Mesendoderm (in vitro differentiated cells): ENCODE data around the gene RBM24.

ENCODE experiments used
- DNase-seq: peaks from one replicate; pipeline ENCODE4 v3.0.0; 2013
- H2AK5ac ChIP-seq: 2 replicates; pipeline ENCODE4 v1.6.1; 2013; ENCODE audit warnings: low read length, inconsistent platforms
- H2BK120ac ChIP-seq: 2 replicates; pipeline ENCODE4 v1.6.1; 2013; ENCODE audit warnings: low read depth, mild to moderate bottlenecking, low read length, moderate library complexity, mixed read lengths
- H2BK15ac ChIP-seq: replicated peaks from 2 replicates; pipeline ENCODE4 v1.6.1; 2013; ENCODE audit warnings: low read depth, mild to moderate bottlenecking, moderate library complexity
- H2BK5ac ChIP-seq: 2 replicates; pipeline ENCODE4 v1.6.1; 2013; ENCODE audit warnings: low read length, inconsistent platforms
- H3K18ac ChIP-seq: 2 replicates; pipeline ENCODE4 v1.6.1; 2013; ENCODE audit warnings: mild to moderate bottlenecking, low read length, mixed read lengths
- H3K23ac ChIP-seq: one replicate; pipeline ENCODE4 v1.6.1; 2013; ENCODE audit warnings: low read length
- H3K27ac ChIP-seq: 2 replicates; pipeline ENCODE4 v1.5.1; 2013; ENCODE audit warnings: low read depth, mild to moderate bottlenecking, inconsistent platforms, low read length, moderate library complexity
- H3K27me3 ChIP-seq: 2 replicates; pipeline ENCODE4 v1.6.1; 2013; ENCODE audit warnings: low read length, control low read depth, mild to moderate bottlenecking, inconsistent platforms; ENCODE audit not compliant: insufficient read depth, poor library complexity
- H3K36me3 ChIP-seq: 2 replicates; pipeline ENCODE4 v1.6.1; 2013; ENCODE audit warnings: low read length, inconsistent platforms; ENCODE audit not compliant: control insufficient read depth, insufficient read depth
- H3K4ac ChIP-seq: one replicate; pipeline ENCODE4 v1.6.1; 2013; ENCODE audit warnings: low read depth, mild to moderate bottlenecking, low read length, moderate library complexity
- H3K4me1 ChIP-seq: 2 replicates; pipeline ENCODE4 v1.6.1; 2013; ENCODE audit warnings: low read depth, low read length, inconsistent platforms; ENCODE audit not compliant: control insufficient read depth
- H3K4me2 ChIP-seq: 2 replicates; pipeline ENCODE4 v1.6.1; 2013; ENCODE audit warnings: low read length
- H3K4me3 ChIP-seq: 2 replicates; pipeline ENCODE4 v1.5.1; 2013; ENCODE audit warnings: mild to moderate bottlenecking, low read length
- H3K56ac ChIP-seq: one replicate; pipeline ENCODE4 v1.6.1; 2013; ENCODE audit warnings: low read length
- H3K79me1 ChIP-seq: 2 replicates; pipeline ENCODE4 v1.6.1; 2013; ENCODE audit warnings: low read length, inconsistent platforms
- H3K79me2 ChIP-seq: 2 replicates; pipeline ENCODE4 v1.6.1; 2013; ENCODE audit warnings: mild to moderate bottlenecking, low read length; ENCODE audit not compliant: control insufficient read depth, insufficient read depth
- H3K9ac ChIP-seq: 2 replicates; pipeline ENCODE4 v1.6.1; 2013; ENCODE audit warnings: low read length, inconsistent platforms
- H4K5ac ChIP-seq: one replicate; pipeline ENCODE4 v1.6.1; 2013; ENCODE audit warnings: low read length
- H4K8ac ChIP-seq: one replicate; pipeline ENCODE4 v1.6.1; 2013; ENCODE audit warnings: low read depth, mild to moderate bottlenecking, control low read depth, low read length, moderate library complexity
- WGBS: extraction: QIAGEN DNeasy Blood & Tissue Kit; methylation state at CpG from one replicate; pipeline ENCODE4 v1.1.7; 2013; ENCODE audit warnings: low lambda C conversion rate, missing lambda C conversion rate; ENCODE audit not compliant: insufficient coverage; ENCODE audit errors: extremely low coverage; 5-methylcytosine and 5-hydroxymethylcytosine counted together

The RBM24 gene

DNA sequence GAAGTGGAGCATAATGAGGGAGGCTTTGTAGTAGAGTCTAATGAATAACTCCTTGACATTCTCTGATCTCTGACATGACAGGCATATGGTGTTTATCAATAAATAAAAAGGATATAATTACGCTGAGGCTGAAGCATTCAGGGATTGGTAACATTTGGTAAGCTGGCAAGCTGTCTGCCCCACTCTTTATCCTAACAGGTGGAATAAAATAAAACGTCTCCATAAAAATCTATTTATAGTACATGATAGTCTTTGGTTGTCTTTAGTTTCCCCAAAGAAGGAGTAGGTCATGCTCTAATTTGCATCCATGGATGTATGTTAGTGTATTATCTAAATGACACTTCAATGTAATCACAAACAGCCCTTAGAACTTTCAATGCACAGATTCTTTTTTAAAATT is 30.9 kb upstream of the RBM24 start:
- no peaks in the 10 kb centered on the region for H3K79me2 ChIP-seq
- H2BK120ac ChIP-seq: no peak overlapping the region
- no peak overlapping the region for H4K5ac ChIP-seq
- no peak overlapping the region for H3K4me3 ChIP-seq
- H3K56ac ChIP-seq: no peak overlapping the region
- no peak overlapping the region for H3K4ac ChIP-seq
- no peak overlapping the region for H2BK5ac ChIP-seq
- H2BK15ac ChIP-seq: no peak overlapping the region
- H3K79me1 ChIP-seq: no peaks in the 10 kb centered on the region
- H3K36me3 ChIP-seq: no peaks in the 10 kb centered on the region
- H3K23ac ChIP-seq: no peak overlapping the region
- H3K4me1 ChIP-seq: no peaks in the 10 kb centered on the region
- no peak overlapping the region for H2AK5ac ChIP-seq
- no CpG with 5 or more reads among the region's 2 CpGs for WGBS
- no peak overlapping the region for H3K9ac ChIP-seq
- no peak for DNase-seq
- no peaks in the 10 kb centered on the region for H3K27me3 ChIP-seq
- H3K18ac ChIP-seq: no peak overlapping the region
- no peak overlapping the region for H4K8ac ChIP-seq
- no peak overlapping the region for H3K4me2 ChIP-seq
- no peak overlapping the region for H3K27ac ChIP-seq

DNA sequence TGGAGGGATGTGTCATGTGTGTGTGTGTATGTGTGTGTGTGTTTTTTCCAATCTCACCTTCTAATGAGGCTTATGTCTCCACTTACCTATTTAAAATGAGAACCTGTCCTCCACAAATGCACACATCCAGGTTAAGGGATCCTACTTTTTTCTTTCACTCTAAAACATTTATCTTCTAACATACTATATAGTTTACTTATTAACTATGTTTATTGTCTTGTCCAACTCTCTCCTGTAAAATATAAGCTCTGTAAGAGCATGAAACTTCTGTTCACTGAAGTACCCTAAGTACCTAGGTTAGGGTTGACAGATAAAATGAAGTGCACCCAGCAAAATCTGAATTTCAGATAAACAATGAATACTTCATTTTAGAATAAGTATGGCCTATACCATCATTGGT is 29.2 kb upstream of the RBM24 start:
- Histone ChIP-seq H3K79me1 (no peaks in the 10 kb centered on the region), H3K36me3 (no peaks in the 10 kb centered on the region), H3K56ac (no peak overlapping the region), H3K23ac (no peak overlapping the region), H3K27me3 (no peaks in the 10 kb centered on the region), H2BK120ac (no peak overlapping the region), H2BK5ac (no peak overlapping the region), H3K4me2 (no peak overlapping the region), H3K4me3 (no peak overlapping the region), H3K9ac (no peak overlapping the region), H3K18ac (no peak overlapping the region), H4K5ac (no peak overlapping the region), H3K79me2 (no peaks in the 10 kb centered on the region), H2AK5ac (no peak overlapping the region), H3K27ac (no peak overlapping the region), H3K4me1 (no peaks in the 10 kb centered on the region), H3K4ac (no peak overlapping the region), H2BK15ac (no peak overlapping the region), H4K8ac (no peak overlapping the region)
- no peak for DNase-seq

DNA sequence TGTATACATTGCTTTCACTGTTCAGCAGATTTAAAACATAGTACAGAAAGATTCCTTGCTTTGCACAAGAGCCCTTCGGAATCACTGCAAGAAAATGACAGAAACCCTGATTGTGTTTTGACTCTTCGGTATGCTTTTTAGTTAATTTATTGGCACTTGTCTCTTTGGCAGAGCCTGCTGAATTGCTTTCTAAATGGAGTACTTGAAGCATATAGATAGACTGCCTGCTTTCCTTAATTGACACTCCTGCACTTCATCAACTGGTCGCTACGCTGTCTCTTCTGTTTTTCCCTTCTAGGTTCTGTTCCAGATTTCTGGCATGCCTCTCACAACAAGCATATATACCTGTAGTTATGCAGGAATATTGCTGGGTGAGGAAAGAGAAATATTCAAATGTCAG is 22.4 kb upstream of the RBM24 start:
- Histone ChIP-seq H4K8ac (no peak overlapping the region), H3K79me2 (no peaks in the 10 kb centered on the region), H2BK120ac (no peak overlapping the region), H3K23ac (no peak overlapping the region), H3K4me2 (no peak overlapping the region), H3K36me3 (no peaks in the 10 kb centered on the region), H4K5ac (no peak overlapping the region), H3K4me1 (no peaks in the 10 kb centered on the region), H3K27ac (no peak overlapping the region), H3K18ac (no peak overlapping the region), H3K56ac (no peak overlapping the region), H2BK5ac (no peak overlapping the region), H3K27me3 (no peaks in the 10 kb centered on the region), H3K9ac (no peak overlapping the region), H3K4me3 (no peak overlapping the region), H2BK15ac (no peak overlapping the region), H3K79me1 (no peaks in the 10 kb centered on the region), H3K4ac (no peak overlapping the region), H2AK5ac (no peak overlapping the region)
- WGBS: no CpG with 5 or more reads among the region's 4 CpGs
- DNase-seq: no peak

DNA sequence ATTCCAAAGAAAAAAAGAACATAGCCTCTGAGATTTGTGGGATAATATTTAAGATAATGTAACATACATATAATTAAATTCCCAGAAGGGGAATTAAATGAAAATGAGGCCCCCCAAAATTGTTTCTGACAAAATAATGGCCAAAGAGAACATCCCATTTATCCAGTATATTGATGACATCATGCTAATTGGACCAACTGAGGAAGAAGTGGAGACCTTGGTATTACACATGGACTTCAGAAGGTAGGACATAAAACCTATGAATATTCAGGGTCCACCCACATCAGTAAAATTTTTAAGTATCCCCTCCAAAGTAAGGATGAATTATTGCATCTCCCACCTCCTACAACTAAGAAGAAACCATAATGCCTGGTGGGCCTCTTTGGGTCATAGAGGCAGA is 15.6 kb upstream of the RBM24 start:
- Histone ChIP-seq H3K27me3 (no peaks in the 10 kb centered on the region), H2BK120ac (no peak overlapping the region), H3K9ac (no peak overlapping the region), H3K23ac (no peak overlapping the region), H3K56ac (no peak overlapping the region), H4K5ac (no peak overlapping the region), H3K4me1 (peaks cover 4% of the 10 kb centered on the region), H3K36me3 (no peaks in the 10 kb centered on the region), H2BK5ac (no peak overlapping the region), H3K18ac (no peak overlapping the region), H3K4ac (no peak overlapping the region), H3K27ac (no peak overlapping the region), H3K4me3 (no peak overlapping the region), H2BK15ac (no peak overlapping the region), H2AK5ac (no peak overlapping the region), H3K79me1 (no peaks in the 10 kb centered on the region), H3K4me2 (no peak overlapping the region), H3K79me2 (no peaks in the 10 kb centered on the region), H4K8ac (no peak overlapping the region)
- no peak for DNase-seq

DNA sequence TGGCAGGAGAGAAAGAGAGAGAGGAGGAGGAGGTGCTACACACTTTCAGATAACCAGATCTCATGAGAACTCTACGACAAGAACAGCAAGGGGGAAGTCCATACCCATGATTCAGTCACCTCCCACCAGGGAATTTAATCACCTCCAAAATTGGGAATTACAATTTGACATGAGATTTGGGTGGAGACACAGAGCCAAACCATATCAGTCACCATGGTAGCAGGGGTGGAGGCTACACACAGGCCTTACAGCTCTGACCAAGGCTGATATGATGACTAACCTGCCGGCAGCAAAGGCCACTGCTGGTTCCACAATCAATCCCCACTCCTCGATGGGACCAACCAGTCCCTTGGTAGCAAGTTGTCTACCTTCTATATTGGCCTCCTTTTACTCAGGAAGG is 13.6 kb upstream of the RBM24 start:
- no peak overlapping the region for H3K23ac ChIP-seq
- no peak overlapping the region for H3K56ac ChIP-seq
- H3K79me1 ChIP-seq: no peaks in the 10 kb centered on the region
- H3K4me3 ChIP-seq: no peak overlapping the region
- H2BK15ac ChIP-seq: no peak overlapping the region
- H3K4me1 ChIP-seq: peaks cover 4% of the 10 kb centered on the region
- no peak overlapping the region for H3K4ac ChIP-seq
- no peak overlapping the region for H3K18ac ChIP-seq
- H3K27ac ChIP-seq: no peak overlapping the region
- no peak overlapping the region for H4K8ac ChIP-seq
- no CpG with 5 or more reads among the region's 3 CpGs for WGBS
- DNase-seq: no peak
- H3K79me2 ChIP-seq: no peaks in the 10 kb centered on the region
- H3K36me3 ChIP-seq: no peaks in the 10 kb centered on the region
- H2BK120ac ChIP-seq: no peak overlapping the region
- H3K9ac ChIP-seq: no peak overlapping the region
- H3K27me3 ChIP-seq: no peaks in the 10 kb centered on the region
- no peak overlapping the region for H3K4me2 ChIP-seq
- no peak overlapping the region for H4K5ac ChIP-seq
- H2BK5ac ChIP-seq: no peak overlapping the region
- H2AK5ac ChIP-seq: no peak overlapping the region

DNA sequence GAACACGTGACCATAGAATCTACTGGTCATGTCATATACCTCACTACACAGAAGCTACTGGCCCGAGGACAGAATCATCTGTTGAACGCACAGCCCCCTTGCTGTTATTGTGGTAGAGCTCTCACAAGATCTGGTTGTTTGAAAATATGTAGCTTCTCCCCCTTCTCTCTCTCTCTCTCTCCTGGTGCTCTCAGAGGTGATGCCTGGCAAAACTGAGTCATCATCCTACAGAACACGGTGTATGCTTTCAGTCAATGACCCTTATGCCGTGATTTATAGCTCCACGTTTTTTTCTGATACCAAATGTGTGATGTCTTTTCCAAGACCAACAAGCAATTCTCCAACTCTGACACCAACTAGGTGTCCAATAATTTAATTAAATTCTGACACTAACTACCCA is 13.0 kb upstream of the RBM24 start:
- no peak overlapping the region for H2BK120ac ChIP-seq
- H3K4me3 ChIP-seq: no peak overlapping the region
- no peaks in the 10 kb centered on the region for H3K36me3 ChIP-seq
- H3K27ac ChIP-seq: no peak overlapping the region
- WGBS: no CpG with 5 or more reads among the region's 6 CpGs
- H4K8ac ChIP-seq: no peak overlapping the region
- H2BK15ac ChIP-seq: no peak overlapping the region
- H3K4me1 ChIP-seq: peaks cover 4% of the 10 kb centered on the region
- no peak overlapping the region for H3K18ac ChIP-seq
- no peak overlapping the region for H2BK5ac ChIP-seq
- H3K56ac ChIP-seq: no peak overlapping the region
- no peak overlapping the region for H3K4ac ChIP-seq
- no peaks in the 10 kb centered on the region for H3K79me1 ChIP-seq
- no peak overlapping the region for H3K23ac ChIP-seq
- H4K5ac ChIP-seq: no peak overlapping the region
- H2AK5ac ChIP-seq: no peak overlapping the region
- no peak overlapping the region for H3K4me2 ChIP-seq
- H3K9ac ChIP-seq: no peak overlapping the region
- H3K79me2 ChIP-seq: no peaks in the 10 kb centered on the region
- DNase-seq: no peak
- no peaks in the 10 kb centered on the region for H3K27me3 ChIP-seq
